GM12891 (cell line): Measurements from ENCODE around the gene SZT2.
"Not testable (repeated sequence)": the region's sequence is repeated elsewhere in the genome, so short reads cannot be mapped to it uniquely, and the experiment has no call there.

ENCODE experiments used
- POLR2A ChIP-seq: IDR thresholded peaks from 2 replicates; pipeline ENCODE4 v1.6.1; 2011; ENCODE audit warnings: low read depth, low read length, control low read depth
- POLR2AphosphoS5 ChIP-seq: IDR thresholded peaks from 2 replicates; pipeline ENCODE4 v1.6.1; 2011; ENCODE audit warnings: low read depth, low read length, control low read depth
- SPI1 ChIP-seq: IDR thresholded peaks from 2 replicates; pipeline ENCODE4 v1.6.1; 2011; ENCODE audit warnings: low read depth, low read length, control low read depth
- TAF1 ChIP-seq: IDR thresholded peaks from 2 replicates; pipeline ENCODE4 v1.6.1; 2011; ENCODE audit warnings: low read depth, low read length, control low read depth

DNA sequence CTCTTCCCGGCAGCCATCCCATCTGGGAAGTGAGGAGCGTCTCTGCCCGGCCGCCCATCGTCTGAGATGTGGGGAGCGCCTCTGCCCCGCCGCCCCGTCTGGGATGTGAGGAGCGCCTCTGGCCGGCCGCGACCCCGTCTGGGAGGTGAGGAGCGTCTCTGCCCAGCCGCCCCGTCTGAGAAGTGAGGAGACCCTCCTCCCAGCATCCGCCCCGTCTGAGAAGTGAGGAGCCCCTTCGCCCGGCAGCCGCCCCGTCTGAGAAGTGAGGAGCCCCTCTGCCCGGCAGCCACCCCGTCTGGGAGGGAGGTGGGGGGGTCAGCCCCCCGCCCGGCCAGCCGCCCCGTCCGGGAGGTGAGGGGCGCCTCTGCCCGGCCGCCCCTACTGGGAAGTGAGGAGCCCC, 112.1 kb downstream of the SZT2 start:
- not testable (repeated sequence) for TF ChIP-seq POLR2AphosphoS5, POLR2A, SPI1, TAF1
